Neuronal stem cell (in vitro differentiated cells): ENCODE results near the gene CFAP77.
A peak's percentile ranks its signal among the peaks of the same experiment; 100 is the strongest.

ENCODE experiments used
- DNase-seq: peaks from one replicate; pipeline ENCODE4 v3.0.0-alpha.2; 2013; ENCODE audit warnings: low spot score
- H2AFZ ChIP-seq: one replicate; pipeline ENCODE4 v1.6.1; 2013; ENCODE audit warnings: mild to moderate bottlenecking, low read length, inconsistent platforms
- H2AK5ac ChIP-seq: 2 replicates; pipeline ENCODE4 v1.6.1; 2013; ENCODE audit warnings: low read depth, mild to moderate bottlenecking, inconsistent platforms, low read length, moderate library complexity, mixed read lengths
- H2BK120ac ChIP-seq: 2 replicates; pipeline ENCODE4 v1.6.1; 2013; ENCODE audit warnings: low read depth, mild to moderate bottlenecking, inconsistent platforms, low read length, moderate library complexity, mixed read lengths
- H2BK12ac ChIP-seq: one replicate; pipeline ENCODE4 v1.6.1; 2013; ENCODE audit warnings: low read length, inconsistent platforms
- H2BK15ac ChIP-seq: 2 replicates; pipeline ENCODE4 v1.6.1; 2013; ENCODE audit warnings: mild to moderate bottlenecking, low read length, inconsistent platforms, mixed read lengths
- H2BK5ac ChIP-seq: one replicate; pipeline ENCODE4 v1.6.1; 2013; ENCODE audit warnings: inconsistent platforms, mild to moderate bottlenecking, low read length, moderate library complexity
- H3K14ac ChIP-seq: one replicate; pipeline ENCODE4 v1.6.1; 2013; ENCODE audit warnings: low read length, inconsistent platforms
- H3K18ac ChIP-seq: 2 replicates; pipeline ENCODE4 v1.6.1; 2013; ENCODE audit warnings: low read length, inconsistent platforms
- H3K23ac ChIP-seq: 2 replicates; pipeline ENCODE4 v1.6.1; 2013; ENCODE audit warnings: low read depth, mild to moderate bottlenecking, mixed read lengths, low read length, inconsistent platforms; ENCODE audit not compliant: poor library complexity
- H3K27ac ChIP-seq: replicated peaks from 3 replicates; pipeline ENCODE4 v1.5.1; 2013; ENCODE audit warnings: low read length, inconsistent platforms
- H3K27me3 ChIP-seq, 3 experiments: 2 replicates each; pipeline ENCODE4 v1.6.1; 2013; ENCODE audit warnings: low read length in 3 of 3, mild to moderate bottlenecking in 2 of 3, inconsistent platforms in 1 of 3, low read depth in 1 of 3, mixed read lengths in 1 of 3, moderate library complexity in 1 of 3; ENCODE audit not compliant: control insufficient read depth in 3 of 3, insufficient read depth in 3 of 3
- H3K36me3 ChIP-seq, 2 donors: replicated peaks in 1 of 2; 2 replicates each; pipeline ENCODE4 v1.6.1; 2013; ENCODE audit warnings: low read length in 2 of 2; ENCODE audit not compliant: control insufficient read depth in 2 of 2, insufficient read depth in 2 of 2
- H3K4ac ChIP-seq: 2 replicates; pipeline ENCODE4 v1.6.1; 2013; ENCODE audit warnings: inconsistent platforms, mild to moderate bottlenecking, low read length, moderate library complexity
- H3K4me1 ChIP-seq, 2 donors: 1 replicate in 1 of 2; 2 replicates in 1 of 2; pipeline ENCODE4 v1.6.1; 2013; ENCODE audit warnings: low read length in 2 of 2, low read depth in 1 of 2; ENCODE audit not compliant: control insufficient read depth in 2 of 2, insufficient read depth in 1 of 2
- H3K4me2 ChIP-seq: one replicate; pipeline ENCODE4 v1.6.1; 2013; ENCODE audit warnings: mild to moderate bottlenecking, low read length, inconsistent platforms; ENCODE audit not compliant: insufficient read depth, poor library complexity, severe bottlenecking
- H3K4me3 ChIP-seq, 2 donors: 2 replicates each; pipeline ENCODE4 v1.5.1; 2013; ENCODE audit warnings: low read length in 2 of 2, mild to moderate bottlenecking in 2 of 2, inconsistent platforms in 1 of 2, moderate library complexity in 1 of 2
- H3K79me1 ChIP-seq: one replicate; pipeline ENCODE4 v1.6.1; 2013; ENCODE audit warnings: low read depth, mild to moderate bottlenecking, inconsistent platforms, low read length, moderate library complexity
- H3K9ac ChIP-seq: one replicate; pipeline ENCODE4 v1.6.1; 2013; ENCODE audit warnings: mild to moderate bottlenecking, low read depth, low read length, inconsistent platforms; ENCODE audit not compliant: poor library complexity
- H3K9me3 ChIP-seq, 2 donors: replicated peaks in 1 of 2; 2 replicates each; pipeline versions ENCODE3 to v1.6.1; 2013; ENCODE audit warnings: low read length in 2 of 2, mild to moderate bottlenecking in 2 of 2, inconsistent platforms in 1 of 2, low read depth in 1 of 2, mixed read lengths in 1 of 2, moderate library complexity in 1 of 2; ENCODE audit not compliant: control insufficient read depth in 2 of 2, insufficient read depth in 1 of 2
- H4K8ac ChIP-seq: one replicate; pipeline ENCODE4 v1.6.1; 2013; ENCODE audit warnings: low read depth, mild to moderate bottlenecking, inconsistent platforms, low read length, moderate library complexity
- H4K91ac ChIP-seq: one replicate; pipeline ENCODE4 v1.6.1; 2013; ENCODE audit warnings: low read length, low read depth, mild to moderate bottlenecking, inconsistent platforms; ENCODE audit not compliant: poor library complexity
- WGBS, 2 donors: extraction: QIAGEN DNeasy Blood & Tissue Kit; methylation state at CpG; one replicate each; pipeline ENCODE4 v1.1.7; 2013; ENCODE audit warnings: missing lambda C conversion rate in 2 of 2, mixed read lengths in 1 of 2; ENCODE audit not compliant: insufficient read length in 2 of 2, insufficient replicate concordance in 1 of 2; ENCODE audit errors: extremely low coverage in 2 of 2; 5-methylcytosine and 5-hydroxymethylcytosine counted together

Gene CFAP77

GRCh38 chr9:132478353-132479050, 68.5 kb downstream of the CFAP77 start:
- WGBS, 2 donors, result no CpG with 5 or more reads among the region's 15 CpGs
- Histone ChIP-seq H2BK15ac (peak overlapping the region; percentile 90), H3K23ac (no peak overlapping the region), H3K79me1 (no peaks in the 10 kb centered on the region), H3K36me3 (no peaks in the 10 kb centered on the region), H3K9me3 (no peaks in the 10 kb centered on the region), H3K9ac (peak overlapping the region; percentile 6), H3K4me2 (no peak overlapping the region), H3K4me1 (peaks cover 35 to 37% of the 10 kb centered on the region in 2 donors), H4K91ac (no peak overlapping the region), H2BK12ac (peak overlapping the region; percentile 30), H2AFZ (no peak overlapping the region), H3K4ac (no peak overlapping the region), H2AK5ac (peak overlapping the region; percentile 49), H3K14ac (no peak overlapping the region), H3K4me3 (no peak overlapping the region), H3K18ac (peak overlapping the region; percentile 88), H2BK120ac (no peak overlapping the region), H3K27me3 (no peaks in the 10 kb centered on the region), H3K27ac (no peak overlapping the region), H2BK5ac (no peak overlapping the region), H4K8ac (no peak overlapping the region)
- no peak for DNase-seq

- DNase-seq, result no peak
- Histone ChIP-seq H3K27ac (no peak overlapping the region), H4K8ac (no peak overlapping the region), H2AFZ (no peak overlapping the region), H3K36me3 (no peaks in the 10 kb centered on the region), H3K14ac (no peak overlapping the region), H3K18ac (peak overlapping the region; percentile 41), H3K79me1 (no peaks in the 10 kb centered on the region), H2AK5ac (no peak overlapping the region), H3K27me3 (no peaks in the 10 kb centered on the region), H3K9me3 (no peaks in the 10 kb centered on the region), H3K23ac (no peak overlapping the region), H2BK15ac (no peak overlapping the region), H3K4ac (no peak overlapping the region), H3K4me3 (no peak overlapping the region), H2BK12ac (no peak overlapping the region), H3K4me1 (peaks cover 28 to 34% of the 10 kb centered on the region in 2 donors), H4K91ac (no peak overlapping the region), H3K4me2 (no peak overlapping the region), H2BK120ac (no peak overlapping the region), H3K9ac (no peak overlapping the region), H2BK5ac (no peak overlapping the region)
- WGBS, 2 donors, result no CpG with 5 or more reads among the region's 10 CpGs
Measured at GRCh38 chr9:132479733-132480132, 69.7 kb downstream of the CFAP77 start.

- H3K79me1 ChIP-seq, result no peaks in the 10 kb centered on the region
- H3K23ac ChIP-seq, result no peak overlapping the region
- H3K14ac ChIP-seq, result no peak overlapping the region
- no peak for DNase-seq
- H3K4me1 ChIP-seq, result peaks cover 16 to 24% of the 10 kb centered on the region in 2 donors
- peak overlapping the region; percentile 3 for H3K9ac ChIP-seq
- no peaks in the 10 kb centered on the region for H3K27me3 ChIP-seq
- H3K27ac ChIP-seq, result no peak overlapping the region
- no peak overlapping the region for H3K4ac ChIP-seq
- no peak overlapping the region for H4K8ac ChIP-seq
- H2AK5ac ChIP-seq, result no peak overlapping the region
- no peak overlapping the region for H4K91ac ChIP-seq
- H2BK5ac ChIP-seq, result no peak overlapping the region
- no peak overlapping the region for H2BK120ac ChIP-seq
- H2BK15ac ChIP-seq, result peak overlapping the region; percentile 90
- H2AFZ ChIP-seq, result peak overlapping the region; percentile 46
- H3K18ac ChIP-seq, result peak overlapping the region; percentile 90
- WGBS, 2 donors, result no CpG with 5 or more reads among the region's 20 CpGs
- H2BK12ac ChIP-seq, result no peak overlapping the region
- no peak overlapping the region for H3K4me3 ChIP-seq
- no peaks in the 10 kb centered on the region for H3K36me3 ChIP-seq
- no peaks in the 10 kb centered on the region for H3K9me3 ChIP-seq
- no peak overlapping the region for H3K4me2 ChIP-seq
Measured at GRCh38 chr9:132481053-132481849, 71.2 kb downstream of the CFAP77 start.

GRCh38 chr9:132482196-132482813, 72.3 kb downstream of the CFAP77 start:
- H3K14ac ChIP-seq, result no peak overlapping the region
- no peak overlapping the region for H3K4ac ChIP-seq
- no peak overlapping the region for H3K4me3 ChIP-seq
- no peaks in the 10 kb centered on the region for H3K9me3 ChIP-seq
- no CpG with 5 or more reads among the region's 17 CpGs for WGBS, 2 donors
- peak overlapping the region; percentile 34 for H3K18ac ChIP-seq
- no peak overlapping the region for H3K4me2 ChIP-seq
- no peak overlapping the region for H4K91ac ChIP-seq
- DNase-seq, result no peak
- H3K4me1 ChIP-seq, result peaks cover 22 to 25% of the 10 kb centered on the region in 2 donors
- no peak overlapping the region for H2BK12ac ChIP-seq
- no peak overlapping the region for H4K8ac ChIP-seq
- no peaks in the 10 kb centered on the region for H3K36me3 ChIP-seq
- H2BK5ac ChIP-seq, result no peak overlapping the region
- no peak overlapping the region for H3K23ac ChIP-seq
- H3K9ac ChIP-seq, result no peak overlapping the region
- H2AFZ ChIP-seq, result peak overlapping the region; percentile 46
- H2BK15ac ChIP-seq, result peak overlapping the region; percentile 54
- H2BK120ac ChIP-seq, result no peak overlapping the region
- peak overlapping the region; percentile 25 for H2AK5ac ChIP-seq
- H3K27ac ChIP-seq, result no peak overlapping the region
- no peaks in the 10 kb centered on the region for H3K27me3 ChIP-seq
- no peaks in the 10 kb centered on the region for H3K79me1 ChIP-seq
